HepG2 (cell line): ENCODE data around the gene MRPL39. TPM values are rescaled to one million over a fixed set of nuclear protein-coding genes. Genes with fewer than 3 reads are reported as not detected.
A peak's percentile ranks its signal among the peaks of the same experiment; 100 is the strongest.

ENCODE experiments used
- BCL6 ChIP-seq: IDR thresholded peaks from 2 replicates; pipeline ENCODE4 v1.6.1; 2016; ENCODE audit warnings: missing genetic modification reagents, missing compliant biosample characterization
- BORCS8-MEF2B ChIP-seq: sonication (generic); formaldehyde crosslinking; IDR thresholded peaks from 2 replicates; pipeline ENCODE4 v1.8.0; 2022; ENCODE audit warnings: mild to moderate bottlenecking, missing genetic modification reagents
- DPF2 ChIP-seq: sonication (generic); formaldehyde crosslinking; IDR thresholded peaks from 2 replicates; pipeline ENCODE4 v1.4.0; 2020; ENCODE audit warnings: mild to moderate bottlenecking, low read depth, missing genetic modification reagents, borderline replicate concordance
- FOXA3 ChIP-seq: IDR thresholded peaks from 2 replicates; pipeline ENCODE4 v1.6.1; 2016; ENCODE audit warnings: missing genetic modification reagents, missing compliant biosample characterization
- FOXK2 ChIP-seq: fragments of 450-650 bp; IDR thresholded peaks from 2 replicates; pipeline ENCODE4 v1.6.1; 2016
- JUNB ChIP-seq: sonication (generic); formaldehyde crosslinking; IDR thresholded peaks from 2 replicates; pipeline ENCODE4 v1.8.0; 2022; ENCODE audit warnings: missing genetic modification reagents, mild to moderate bottlenecking, borderline replicate concordance
- NFRKB ChIP-seq: fragments of 450-650 bp; IDR thresholded peaks from 2 replicates; pipeline ENCODE4 v1.6.1; 2017
- SIN3B ChIP-seq: fragments of 150-350 bp; IDR thresholded peaks from 2 replicates; pipeline ENCODE4 v1.6.1; 2014; ENCODE audit warnings: low read length
- SMARCE1 ChIP-seq: fragments of 450-650 bp; IDR thresholded peaks from 2 replicates; pipeline ENCODE4 v1.6.1; 2017; ENCODE audit warnings: borderline replicate concordance
- SNAPC5 ChIP-seq: sonication (generic); formaldehyde crosslinking; IDR thresholded peaks from 2 replicates; pipeline ENCODE4 v1.8.1; 2023; ENCODE audit warnings: mild to moderate bottlenecking, missing genetic modification reagents, borderline replicate concordance
- STAT5B ChIP-seq: sonication (generic); formaldehyde crosslinking; IDR thresholded peaks from 2 replicates; pipeline ENCODE4 v1.4.0; 2020; ENCODE audit warnings: missing genetic modification reagents
- TRAFD1 ChIP-seq: sonication (generic); formaldehyde crosslinking; IDR thresholded peaks from 2 replicates; pipeline ENCODE4 v1.5.1; 2020; ENCODE audit warnings: missing genetic modification reagents, mild to moderate bottlenecking, borderline replicate concordance
- ZNF431 ChIP-seq: sonication (generic); formaldehyde crosslinking; IDR thresholded peaks from 2 replicates; pipeline ENCODE4 v1.9.0; 2022; ENCODE audit warnings: missing genetic modification reagents, low read depth, mild to moderate bottlenecking, borderline replicate concordance
- ZNF749 ChIP-seq: sonication (generic); formaldehyde crosslinking; IDR thresholded peaks from 2 replicates; pipeline ENCODE4 v1.8.0; 2022; ENCODE audit warnings: mild to moderate bottlenecking, missing genetic modification reagents, moderate library complexity, borderline replicate concordance
- polyA plus RNA-seq, 8 experiments: library from polyadenylated mRNA; depleted of rRNA in 3 of 8; stranded (reverse) in 7 of 8; unstranded in 1 of 8; fragments of >200 nt; fragmentation: Illumina TruSeq in 4 of 8; extraction: Trizol in 4 of 8; gene quantifications; 2 replicates each; pipeline versions ENCODE4 v1.2.1 to v1.2.3, GENCODE V29; 2011 to 2016; ENCODE audit warnings: low read depth in 4 of 8, missing spikeins in 1 of 8, mixed read lengths in 1 of 8; ENCODE audit not compliant: insufficient read depth in 1 of 8
- total RNA-seq, 5 experiments: library from RNA; depleted of rRNA; stranded (reverse); fragments of >200 nt; fragmentation: Illumina TruSeq; extraction: Trizol; gene quantifications; 2 replicates each; pipeline ENCODE4 v1.2.3, GENCODE V29; 2016; ENCODE audit warnings: low read depth in 1 of 5
- TF ChIP-seq, protein P1 (sequence below): sonication (generic); formaldehyde crosslinking; IDR thresholded peaks from 2 replicates; pipeline ENCODE4 v1.4.0; 2020; ENCODE audit warnings: missing genetic modification reagents, mild to moderate bottlenecking, borderline replicate concordance
- TF ChIP-seq, protein P2 (sequence below): sonication (generic); formaldehyde crosslinking; IDR thresholded peaks from 2 replicates; pipeline ENCODE4 v1.4.0; 2020; ENCODE audit warnings: missing genetic modification reagents, borderline replicate concordance
- TF ChIP-seq, protein P3 (sequence below): IDR thresholded peaks from 2 replicates; pipeline ENCODE4 v1.6.1; 2016; ENCODE audit warnings: low read depth
- TF ChIP-seq, protein P4 (sequence below), 2 experiments: fragments of 450-650 bp in 1 of 2; sonication (generic) in 1 of 2; formaldehyde crosslinking; IDR thresholded peaks; 2 replicates each; pipeline versions ENCODE4 v1.5.0 to v1.8.0; 2020 to 2022; ENCODE audit warnings: mild to moderate bottlenecking in 1 of 2, missing genetic modification reagents in 1 of 2

MRPL39 gene
- total and polyA plus RNA-seq, 2 of the 13 experiments (the other 11 are each of a cell fraction or from before 2014, with no cell fraction given) = 29.1 to 91.2 TPM

DNA sequence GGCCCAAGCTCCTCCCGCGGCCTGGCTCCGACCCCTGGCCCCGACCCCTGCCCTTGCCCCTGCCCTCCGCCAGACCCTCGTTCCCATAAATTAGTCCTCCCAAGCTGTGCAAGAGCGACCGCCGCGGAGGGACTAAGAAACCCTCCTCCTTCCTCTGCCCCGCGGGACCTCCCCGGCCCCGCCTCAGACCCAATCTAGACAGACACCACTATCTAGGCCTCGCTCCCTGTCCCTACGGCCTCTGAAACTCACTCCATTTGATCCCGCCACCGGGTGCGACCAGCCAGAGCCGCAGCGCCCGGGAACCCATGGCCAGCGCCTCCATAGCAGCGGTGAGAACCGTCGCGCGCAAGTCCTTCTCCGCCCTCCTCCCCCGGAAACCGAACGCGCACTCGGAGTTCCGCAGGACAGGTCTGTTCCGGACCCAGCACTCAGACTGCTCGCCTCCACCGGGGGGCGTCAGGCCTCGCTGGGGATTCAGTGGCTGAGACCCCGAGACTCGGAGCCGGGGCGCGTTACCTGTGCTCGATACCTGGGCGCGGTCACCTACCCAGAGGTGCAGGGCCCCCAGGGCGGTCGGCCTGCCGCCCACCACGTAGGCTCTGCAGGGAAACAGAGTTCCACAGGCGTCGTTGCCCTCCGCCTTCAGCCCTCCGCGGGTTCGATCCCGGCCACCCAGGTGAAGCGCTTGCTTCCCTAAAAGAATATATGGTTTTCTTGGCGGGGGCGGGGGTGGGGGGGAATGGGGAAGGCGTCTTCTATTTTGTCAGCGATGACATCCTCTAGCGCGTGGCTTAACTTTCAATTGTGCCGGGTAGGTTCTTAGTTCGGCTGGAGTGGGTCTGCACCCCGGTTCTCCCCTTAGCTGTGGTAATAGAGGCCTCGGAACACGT lies at the start of gene MRPL39 (continued):
- TF ChIP-seq FOXA3 (CRISPR knock-in tag) (peak; percentile 66), SNAPC5 (CRISPR knock-in tag) (no peak), SIN3B (peak; percentile 96), ZNF749 (CRISPR knock-in tag) (peak; percentile 81; the same call in 1 of the 2 replicates), JUNB (CRISPR knock-in tag) (no peak), BCL6 (CRISPR knock-in tag) (peak; percentile 37; the same call in 1 of the 2 replicates), STAT5B (CRISPR knock-in tag) (no peak), ZNF431 (0 out of 2 replicates have a peak, but pooled peaks have one; percentile 40), NFRKB (no peak), FOXK2 (no peak), TRAFD1 (CRISPR knock-in tag) (peak; percentile 73; the same call in 1 of the 2 replicates), SMARCE1 (no peak), DPF2 (CRISPR knock-in tag) (0 out of 2 replicates have a peak, but pooled peaks have one; percentile 15), BORCS8-MEF2B (peak; percentile 80)
- TF ChIP-seq, protein P1, sequence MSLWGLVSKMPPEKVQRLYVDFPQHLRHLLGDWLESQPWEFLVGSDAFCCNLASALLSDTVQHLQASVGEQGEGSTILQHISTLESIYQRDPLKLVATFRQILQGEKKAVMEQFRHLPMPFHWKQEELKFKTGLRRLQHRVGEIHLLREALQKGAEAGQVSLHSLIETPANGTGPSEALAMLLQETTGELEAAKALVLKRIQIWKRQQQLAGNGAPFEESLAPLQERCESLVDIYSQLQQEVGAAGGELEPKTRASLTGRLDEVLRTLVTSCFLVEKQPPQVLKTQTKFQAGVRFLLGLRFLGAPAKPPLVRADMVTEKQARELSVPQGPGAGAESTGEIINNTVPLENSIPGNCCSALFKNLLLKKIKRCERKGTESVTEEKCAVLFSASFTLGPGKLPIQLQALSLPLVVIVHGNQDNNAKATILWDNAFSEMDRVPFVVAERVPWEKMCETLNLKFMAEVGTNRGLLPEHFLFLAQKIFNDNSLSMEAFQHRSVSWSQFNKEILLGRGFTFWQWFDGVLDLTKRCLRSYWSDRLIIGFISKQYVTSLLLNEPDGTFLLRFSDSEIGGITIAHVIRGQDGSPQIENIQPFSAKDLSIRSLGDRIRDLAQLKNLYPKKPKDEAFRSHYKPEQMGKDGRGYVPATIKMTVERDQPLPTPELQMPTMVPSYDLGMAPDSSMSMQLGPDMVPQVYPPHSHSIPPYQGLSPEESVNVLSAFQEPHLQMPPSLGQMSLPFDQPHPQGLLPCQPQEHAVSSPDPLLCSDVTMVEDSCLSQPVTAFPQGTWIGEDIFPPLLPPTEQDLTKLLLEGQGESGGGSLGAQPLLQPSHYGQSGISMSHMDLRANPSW (CRISPR knock-in tag) = no peak
- TF ChIP-seq, protein P2, sequence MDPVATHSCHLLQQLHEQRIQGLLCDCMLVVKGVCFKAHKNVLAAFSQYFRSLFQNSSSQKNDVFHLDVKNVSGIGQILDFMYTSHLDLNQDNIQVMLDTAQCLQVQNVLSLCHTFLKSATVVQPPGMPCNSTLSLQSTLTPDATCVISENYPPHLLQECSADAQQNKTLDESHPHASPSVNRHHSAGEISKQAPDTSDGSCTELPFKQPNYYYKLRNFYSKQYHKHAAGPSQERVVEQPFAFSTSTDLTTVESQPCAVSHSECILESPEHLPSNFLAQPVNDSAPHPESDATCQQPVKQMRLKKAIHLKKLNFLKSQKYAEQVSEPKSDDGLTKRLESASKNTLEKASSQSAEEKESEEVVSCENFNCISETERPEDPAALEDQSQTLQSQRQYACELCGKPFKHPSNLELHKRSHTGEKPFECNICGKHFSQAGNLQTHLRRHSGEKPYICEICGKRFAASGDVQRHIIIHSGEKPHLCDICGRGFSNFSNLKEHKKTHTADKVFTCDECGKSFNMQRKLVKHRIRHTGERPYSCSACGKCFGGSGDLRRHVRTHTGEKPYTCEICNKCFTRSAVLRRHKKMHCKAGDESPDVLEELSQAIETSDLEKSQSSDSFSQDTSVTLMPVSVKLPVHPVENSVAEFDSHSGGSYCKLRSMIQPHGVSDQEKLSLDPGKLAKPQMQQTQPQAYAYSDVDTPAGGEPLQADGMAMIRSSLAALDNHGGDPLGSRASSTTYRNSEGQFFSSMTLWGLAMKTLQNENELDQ (CRISPR knock-in tag) = peak; percentile 93
- TF ChIP-seq, protein P3, sequence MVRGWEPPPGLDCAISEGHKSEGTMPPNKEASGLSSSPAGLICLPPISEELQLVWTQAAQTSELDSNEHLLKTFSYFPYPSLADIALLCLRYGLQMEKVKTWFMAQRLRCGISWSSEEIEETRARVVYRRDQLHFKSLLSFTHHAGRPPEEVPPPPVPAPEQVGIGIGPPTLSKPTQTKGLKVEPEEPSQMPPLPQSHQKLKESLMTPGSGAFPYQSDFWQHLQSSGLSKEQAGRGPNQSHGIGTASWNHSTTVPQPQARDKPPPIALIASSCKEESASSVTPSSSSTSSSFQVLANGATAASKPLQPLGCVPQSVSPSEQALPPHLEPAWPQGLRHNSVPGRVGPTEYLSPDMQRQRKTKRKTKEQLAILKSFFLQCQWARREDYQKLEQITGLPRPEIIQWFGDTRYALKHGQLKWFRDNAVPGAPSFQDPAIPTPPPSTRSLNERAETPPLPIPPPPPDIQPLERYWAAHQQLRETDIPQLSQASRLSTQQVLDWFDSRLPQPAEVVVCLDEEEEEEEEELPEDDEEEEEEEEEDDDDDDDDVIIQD (CRISPR knock-in tag) = 0 out of 2 replicates have a peak, but pooled peaks have one; percentile 42
- TF ChIP-seq, protein P4, sequence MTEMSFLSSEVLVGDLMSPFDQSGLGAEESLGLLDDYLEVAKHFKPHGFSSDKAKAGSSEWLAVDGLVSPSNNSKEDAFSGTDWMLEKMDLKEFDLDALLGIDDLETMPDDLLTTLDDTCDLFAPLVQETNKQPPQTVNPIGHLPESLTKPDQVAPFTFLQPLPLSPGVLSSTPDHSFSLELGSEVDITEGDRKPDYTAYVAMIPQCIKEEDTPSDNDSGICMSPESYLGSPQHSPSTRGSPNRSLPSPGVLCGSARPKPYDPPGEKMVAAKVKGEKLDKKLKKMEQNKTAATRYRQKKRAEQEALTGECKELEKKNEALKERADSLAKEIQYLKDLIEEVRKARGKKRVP (CRISPR knock-in tag; IDR thresholded peaks at IDR 0.05) = no peak; a peak in 1 of 4 replicates
